Peyer's patch (tissue), 4 donors: ENCODE results near the gene B4GALT5.

Experiments used
- POLR2A ChIP-seq, 2 donors: fragments of 450-650 bp; IDR thresholded peaks; one replicate each; pipeline ENCODE4 v1.5.1; 2017; ENCODE audit warnings: antibody characterized with exemption in 2 of 2, mild to moderate bottlenecking in 2 of 2, moderate library complexity in 2 of 2
- TF ChIP-seq, protein P1 (sequence below), 6 experiments: fragments of 450-650 bp in 4 of 6; fragments of 200-600 bp in 2 of 6; sonication (generic) in 1 of 6; IDR thresholded peaks; one replicate each; pipeline ENCODE4 v1.5.1; 2017 to 2019; ENCODE audit warnings: antibody characterized with exemption in 6 of 6, mild to moderate bottlenecking in 3 of 6, moderate library complexity in 1 of 6

- TF ChIP-seq, protein P1, sequence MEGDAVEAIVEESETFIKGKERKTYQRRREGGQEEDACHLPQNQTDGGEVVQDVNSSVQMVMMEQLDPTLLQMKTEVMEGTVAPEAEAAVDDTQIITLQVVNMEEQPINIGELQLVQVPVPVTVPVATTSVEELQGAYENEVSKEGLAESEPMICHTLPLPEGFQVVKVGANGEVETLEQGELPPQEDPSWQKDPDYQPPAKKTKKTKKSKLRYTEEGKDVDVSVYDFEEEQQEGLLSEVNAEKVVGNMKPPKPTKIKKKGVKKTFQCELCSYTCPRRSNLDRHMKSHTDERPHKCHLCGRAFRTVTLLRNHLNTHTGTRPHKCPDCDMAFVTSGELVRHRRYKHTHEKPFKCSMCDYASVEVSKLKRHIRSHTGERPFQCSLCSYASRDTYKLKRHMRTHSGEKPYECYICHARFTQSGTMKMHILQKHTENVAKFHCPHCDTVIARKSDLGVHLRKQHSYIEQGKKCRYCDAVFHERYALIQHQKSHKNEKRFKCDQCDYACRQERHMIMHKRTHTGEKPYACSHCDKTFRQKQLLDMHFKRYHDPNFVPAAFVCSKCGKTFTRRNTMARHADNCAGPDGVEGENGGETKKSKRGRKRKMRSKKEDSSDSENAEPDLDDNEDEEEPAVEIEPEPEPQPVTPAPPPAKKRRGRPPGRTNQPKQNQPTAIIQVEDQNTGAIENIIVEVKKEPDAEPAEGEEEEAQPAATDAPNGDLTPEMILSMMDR (IDR thresholded peaks at IDR 0.05), result no peak
- no peak for TF ChIP-seq POLR2A (IDR thresholded peaks at IDR 0.05)
Measured at GRCh38 chr20:49700411-49701185, 13.1 kb downstream of the B4GALT5 start.
